SK-N-SH (cell line): ENCODE results near the gene LLGL2. TPM values are rescaled to one million over a fixed set of nuclear protein-coding genes. Genes with fewer than 3 reads are reported as not detected.

Source experiments
- CTCF ChIA-PET: fragments of 300-600, 350-600 bp; formaldehyde crosslinking; extraction: SDS; loops from one replicate; lab custom pipeline; 2021; lab: Yijun Ruan, JAX
- POLR2A ChIA-PET: fragments of 350-600 bp; sonication (Branson Sonifier 250); formaldehyde crosslinking; extraction: SDS; loops from one replicate; lab custom pipeline; 2020; ENCODE audit warnings: antibody characterized with exemption, inconsistent platforms; lab: Yijun Ruan, JAX
- DNase-seq: peaks from one replicate; pipeline ENCODE4 v3.0.0; 2012
- H2AFZ ChIP-seq: fragments of 200-600 bp; sonication (generic); 2 replicates; pipeline ENCODE4 v1.8.1; 2016; ENCODE audit warnings: antibody characterized with exemption, mild to moderate bottlenecking, low read depth
- H3F3A ChIP-seq: fragments of 200-600 bp; sonication (generic); replicated peaks from 2 replicates; pipeline ENCODE3; 2016; ENCODE audit warnings: antibody characterized with exemption, mild to moderate bottlenecking; ENCODE audit not compliant: insufficient read depth
- H3K27ac ChIP-seq, 2 experiments: fragments of 200-500 bp in 1 of 2; fragments of 200-600 bp in 1 of 2; sonication (Bioruptor generic) in 1 of 2; sonication (generic), shearing (Covaris generic) in 1 of 2; 2 replicates each; pipeline versions ENCODE4 v1.5.1 to v1.6.1; 2014 to 2016; ENCODE audit warnings: low read depth in 2 of 2, inconsistent platforms in 1 of 2, low read length in 1 of 2, mild to moderate bottlenecking in 1 of 2, mixed read lengths in 1 of 2
- H3K27me3 ChIP-seq: fragments of 200-600 bp; sonication (generic), shearing (Covaris generic); 2 replicates; pipeline ENCODE4 v1.6.1; 2016; ENCODE audit warnings: mixed run types; ENCODE audit not compliant: insufficient read depth
- H3K36me3 ChIP-seq, 2 experiments: fragments of 200-500 bp in 1 of 2; fragments of 200-600 bp in 1 of 2; sonication (Bioruptor generic) in 1 of 2; sonication (generic) in 1 of 2; replicated peaks in 1 of 2; 2 replicates each; pipeline versions ENCODE3 to v1.5.1; 2014 to 2016; ENCODE audit warnings: low read length in 1 of 2, mild to moderate bottlenecking in 1 of 2; ENCODE audit not compliant: insufficient read depth in 2 of 2, control insufficient read depth in 1 of 2
- H3K4me1 ChIP-seq, 2 experiments: fragments of 200-500 bp in 1 of 2; fragments of 200-600 bp in 1 of 2; sonication (Bioruptor generic) in 1 of 2; sonication (generic), shearing (Covaris generic) in 1 of 2; 2 replicates each; pipeline versions ENCODE4 v1.5.1 to v1.6.1; 2014 to 2016; ENCODE audit warnings: low read depth in 1 of 2, low read length in 1 of 2, mixed run types in 1 of 2; ENCODE audit not compliant: insufficient read depth in 2 of 2, control insufficient read depth in 1 of 2
- H3K4me2 ChIP-seq: fragments of 200-600 bp; sonication (generic), shearing (Covaris generic); 2 replicates; pipeline ENCODE4 v1.6.1; 2017; ENCODE audit warnings: mixed run types
- H3K4me3 ChIP-seq, 2 experiments: fragments of 200-500 bp in 1 of 2; fragments of 200-600 bp in 1 of 2; sonication (Bioruptor generic) in 1 of 2; sonication (generic), shearing (Covaris generic) in 1 of 2; 2 replicates each; pipeline versions ENCODE4 v1.5.1 to v1.8.1; 2014 to 2016; ENCODE audit warnings: low read depth in 2 of 2, inconsistent platforms in 1 of 2, low read length in 1 of 2, mild to moderate bottlenecking in 1 of 2, mixed read lengths in 1 of 2, moderate library complexity in 1 of 2
- H3K79me2 ChIP-seq: fragments of 200-600 bp; sonication (generic); 2 replicates; pipeline ENCODE4 v1.8.1; 2017; ENCODE audit warnings: mild to moderate bottlenecking; ENCODE audit not compliant: insufficient read depth
- H3K9ac ChIP-seq: fragments of 200-600 bp; sonication (generic); 2 replicates; pipeline ENCODE4 v1.6.1; 2017; ENCODE audit warnings: mixed run types
- H3K9me2 ChIP-seq: fragments of 200-600 bp; sonication (generic); 2 replicates; pipeline ENCODE4 v1.6.1; 2017; ENCODE audit warnings: mixed run types
- H3K9me3 ChIP-seq: fragments of 200-600 bp; sonication (generic); 2 replicates; pipeline ENCODE4 v1.6.1; 2017; ENCODE audit warnings: mixed run types, mild to moderate bottlenecking, moderate library complexity
- H4K20me1 ChIP-seq: fragments of 200-600 bp; sonication (generic); 2 replicates; pipeline ENCODE4 v1.6.1; 2017; ENCODE audit warnings: mild to moderate bottlenecking, mixed run types; ENCODE audit not compliant: insufficient read depth
- CHD2 ChIP-seq: fragments of 150-350 bp; IDR thresholded peaks from 2 replicates; pipeline ENCODE4 v1.6.1; 2018; ENCODE audit warnings: low read length; ENCODE audit not compliant: partially characterized antibody
- CTCF ChIP-seq: fragments of 200-600 bp; sonication (generic); IDR thresholded peaks from 2 replicates; pipeline ENCODE4 v1.6.1; 2017; ENCODE audit warnings: antibody characterized with exemption, mild to moderate bottlenecking, moderate library complexity
- ELF1 ChIP-seq: IDR thresholded peaks from 2 replicates; pipeline ENCODE4 v1.4.0; 2012
- EP300 ChIP-seq, 2 experiments: IDR thresholded peaks; 2 replicates each; pipeline versions ENCODE4 v1.4.0 to v1.6.1; 2012; ENCODE audit warnings: borderline replicate concordance in 1 of 2, low read depth in 1 of 2, low read length in 1 of 2
- FOSL2 ChIP-seq: IDR thresholded peaks from 2 replicates; pipeline ENCODE4 v1.4.0; 2012; ENCODE audit warnings: low read depth, mild to moderate bottlenecking, moderate library complexity, borderline replicate concordance
- FOXM1 ChIP-seq: IDR thresholded peaks from 2 replicates; pipeline ENCODE4 v1.4.0; 2012; ENCODE audit warnings: low read depth, mild to moderate bottlenecking
- JUND ChIP-seq: IDR thresholded peaks from 2 replicates; pipeline ENCODE4 v1.4.0; 2012
- MXI1 ChIP-seq: IDR thresholded peaks from 2 replicates; pipeline ENCODE4 v1.6.1; 2012; ENCODE audit warnings: mild to moderate bottlenecking, low read depth, low read length, improper control_type of control experiment
- NFIC ChIP-seq: IDR thresholded peaks from 2 replicates; pipeline ENCODE4 v1.4.0; 2012; ENCODE audit warnings: borderline replicate concordance
- POLR2AphosphoS5 ChIP-seq: IDR thresholded peaks from 2 replicates; pipeline ENCODE4 v1.6.1; 2012; ENCODE audit warnings: low read depth, low read length
- RAD21 ChIP-seq: IDR thresholded peaks from 2 replicates; pipeline ENCODE4 v1.6.1; 2012; ENCODE audit warnings: mild to moderate bottlenecking, low read length
- RCOR1 ChIP-seq: fragments of 150-350 bp; IDR thresholded peaks from 2 replicates; pipeline ENCODE4 v1.6.1; 2017; ENCODE audit warnings: antibody characterized with exemption, low read length
- RFX5 ChIP-seq: IDR thresholded peaks from 2 replicates; pipeline ENCODE4 v1.6.1; 2012; ENCODE audit warnings: mild to moderate bottlenecking, improper control_type of control experiment, low read length
- SMC3 ChIP-seq: IDR thresholded peaks from 2 replicates; pipeline ENCODE4 v1.6.1; 2012; ENCODE audit warnings: low read depth, low read length, improper control_type of control experiment
- TAF1 ChIP-seq: IDR thresholded peaks from 2 replicates; pipeline ENCODE4 v1.6.1; 2012; ENCODE audit warnings: low read depth, mild to moderate bottlenecking, low read length, moderate library complexity, borderline replicate concordance
- TEAD4 ChIP-seq: IDR thresholded peaks from 2 replicates; pipeline ENCODE4 v1.4.0; 2012; ENCODE audit warnings: mild to moderate bottlenecking, borderline replicate concordance; ENCODE audit not compliant: insufficient read depth
- USF2 ChIP-seq: fragments of 150-350 bp; IDR thresholded peaks from 2 replicates; pipeline ENCODE4 v1.6.1; 2017; ENCODE audit warnings: antibody characterized with exemption, low read length, low read depth, borderline replicate concordance
- YY1 ChIP-seq: IDR thresholded peaks from 2 replicates; pipeline ENCODE4 v1.4.0; 2012; ENCODE audit warnings: low read depth, mild to moderate bottlenecking
- WGBS: methylation state at CpG from one replicate; pipeline ENCODE4 v1.1.6; 2017; ENCODE audit warnings: low lambda C conversion rate; 5-methylcytosine and 5-hydroxymethylcytosine counted together
- polyA plus RNA-seq, 3 experiments: library from polyadenylated mRNA; depleted of rRNA; stranded (reverse); fragments of >200 nt; gene quantifications; 2 replicates each; pipeline ENCODE4 v1.2.3, GENCODE V29; 2012
- TF ChIP-seq, protein P1 (sequence below): IDR thresholded peaks from 2 replicates; pipeline ENCODE4 v1.4.0; 2012; ENCODE audit warnings: low read depth, borderline replicate concordance
- TF ChIP-seq, protein P2 (sequence below): IDR thresholded peaks from 2 replicates; pipeline ENCODE4 v1.6.1; 2012; ENCODE audit warnings: mild to moderate bottlenecking, low read depth, low read length, moderate library complexity

The LLGL2 gene
- polyA plus RNA-seq, 1 of the 3 experiments (the other 2 are of a cell fraction), result 6.7 TPM

DNA sequence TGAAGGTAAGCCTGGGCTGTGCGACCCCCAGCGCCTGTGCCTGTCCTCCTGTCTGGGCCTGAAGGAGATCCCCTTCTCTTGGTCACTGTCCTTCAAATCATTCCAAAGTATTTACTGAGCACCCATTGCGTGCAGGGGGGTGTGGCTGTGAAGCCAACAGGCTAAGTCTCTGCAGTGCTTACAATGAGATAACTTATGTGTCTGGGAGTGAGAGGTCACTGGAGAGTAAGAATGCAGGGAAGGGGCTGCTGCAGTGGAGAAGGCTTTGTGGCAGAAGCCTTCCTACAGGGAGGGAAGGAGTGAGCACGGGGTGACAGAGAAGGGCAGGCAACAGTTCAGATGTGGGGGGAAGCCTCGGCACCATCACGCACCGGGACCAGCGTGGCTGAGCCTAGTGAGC lies 96.6 kb downstream of the LLGL2 start:
- Histone ChIP-seq H3F3A (no peaks in the 10 kb centered on the region), H3K9me3 (no peaks in the 10 kb centered on the region), H4K20me1 (no peaks in the 10 kb centered on the region), H3K79me2 (no peaks in the 10 kb centered on the region), H3K4me2 (no peak overlapping the region), H3K36me3 (peaks cover 0 to 4% of the 10 kb centered on the region in 2 experiments), H2AFZ (no peak overlapping the region), H3K4me3 (no peak overlapping the region), H3K4me1 (peaks cover 0 to 32% of the 10 kb centered on the region in 2 experiments; a peak in 1 of 4 replicates), H3K9me2 (no peaks in the 10 kb centered on the region), H3K27me3 (no peaks in the 10 kb centered on the region), H3K9ac (no peak overlapping the region), H3K27ac (no peak overlapping the region)
- no peak for TF ChIP-seq RFX5
- TF ChIP-seq YY1, result no peak
- TF ChIP-seq ELF1, result no peak
- TF ChIP-seq SMC3, result no peak
- no peak for TF ChIP-seq NFIC
- TF ChIP-seq FOXM1, result no peak
- TF ChIP-seq, protein P1, sequence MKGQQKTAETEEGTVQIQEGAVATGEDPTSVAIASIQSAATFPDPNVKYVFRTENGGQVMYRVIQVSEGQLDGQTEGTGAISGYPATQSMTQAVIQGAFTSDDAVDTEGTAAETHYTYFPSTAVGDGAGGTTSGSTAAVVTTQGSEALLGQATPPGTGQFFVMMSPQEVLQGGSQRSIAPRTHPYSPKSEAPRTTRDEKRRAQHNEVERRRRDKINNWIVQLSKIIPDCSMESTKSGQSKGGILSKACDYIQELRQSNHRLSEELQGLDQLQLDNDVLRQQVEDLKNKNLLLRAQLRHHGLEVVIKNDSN, result no peak
- TF ChIP-seq MXI1, result no peak
- TF ChIP-seq CTCF, result no peak
- no peak for TF ChIP-seq RAD21
- TF ChIP-seq USF2, result no peak
- TF ChIP-seq FOSL2, result no peak
- TF ChIP-seq JUND, result no peak
- TF ChIP-seq TEAD4, result no peak
- DNase-seq, result no peak
- POLR2A ChIA-PET, result interaction anchor here (1.0 kb wide), 1 partner anchor 10 kb away, joined by 3 read pairs; no protein-coding TSS in a partner anchor
- CTCF ChIA-PET, result interaction anchor here (0.8 to 37.9 kb wide), 9 partner anchors 10 to 129 kb away, joined by 3 to 1370 read pairs (median 18); partner anchors contain the start of genes GALK1, SMIM5 and TSEN54
- WGBS, result 84% methylated on average over 8 of the region's 8 CpGs

DNA sequence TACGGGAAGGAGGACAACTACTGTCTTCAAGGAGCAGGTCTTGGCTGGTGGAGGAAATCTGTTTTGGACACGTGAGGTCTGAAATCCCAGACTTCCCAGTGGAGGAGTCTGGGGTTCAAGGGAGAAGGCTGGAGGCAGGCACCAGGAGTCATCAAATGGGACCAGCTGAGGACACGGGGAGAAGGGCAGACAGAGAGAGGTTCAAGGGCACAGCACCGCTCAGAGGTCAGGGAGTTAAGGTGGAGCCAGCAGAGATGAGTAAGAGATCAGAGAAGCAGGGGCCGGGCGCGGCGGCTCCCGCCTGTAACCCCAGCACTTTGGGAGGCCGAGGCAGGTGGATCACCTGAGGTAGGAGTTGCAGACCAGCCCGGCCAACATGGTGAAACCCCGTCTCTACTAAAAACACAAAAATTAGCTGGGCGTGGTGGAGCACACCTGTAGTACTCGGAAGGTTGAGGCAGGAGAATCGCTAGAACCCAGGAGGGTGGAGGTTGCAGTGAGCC lies 97.3 kb downstream of the LLGL2 start:
- Histone ChIP-seq H3K9me2 (no peaks in the 10 kb centered on the region), H3K27ac (no peak overlapping the region), H3F3A (no peaks in the 10 kb centered on the region), H3K9me3 (no peaks in the 10 kb centered on the region), H3K36me3 (peaks cover 0 to 9% of the 10 kb centered on the region in 2 experiments), H3K79me2 (no peaks in the 10 kb centered on the region), H3K9ac (no peak overlapping the region), H2AFZ (no peak overlapping the region), H3K27me3 (no peaks in the 10 kb centered on the region), H3K4me2 (no peak overlapping the region), H3K4me1 (peaks cover 0 to 33% of the 10 kb centered on the region in 2 experiments; a peak in 1 of 4 replicates), H3K4me3 (no peak overlapping the region), H4K20me1 (no peaks in the 10 kb centered on the region)
- DNase-seq, result no peak
- ChIA-PET CTCF (interaction anchor here (1.2 to 37.9 kb wide), 5 partner anchors 12 to 128 kb away, joined by 3 to 1370 read pairs (median 43); partner anchors contain the start of genes GALK1 and SMIM5), POLR2A (no interaction called here)
- 84% methylated on average over 15 of the region's 15 CpGs for WGBS
- TF ChIP-seq SMC3, result no peak
- TF ChIP-seq RCOR1, result no peak
- TF ChIP-seq CHD2, result no peak
- TF ChIP-seq, protein P2, sequence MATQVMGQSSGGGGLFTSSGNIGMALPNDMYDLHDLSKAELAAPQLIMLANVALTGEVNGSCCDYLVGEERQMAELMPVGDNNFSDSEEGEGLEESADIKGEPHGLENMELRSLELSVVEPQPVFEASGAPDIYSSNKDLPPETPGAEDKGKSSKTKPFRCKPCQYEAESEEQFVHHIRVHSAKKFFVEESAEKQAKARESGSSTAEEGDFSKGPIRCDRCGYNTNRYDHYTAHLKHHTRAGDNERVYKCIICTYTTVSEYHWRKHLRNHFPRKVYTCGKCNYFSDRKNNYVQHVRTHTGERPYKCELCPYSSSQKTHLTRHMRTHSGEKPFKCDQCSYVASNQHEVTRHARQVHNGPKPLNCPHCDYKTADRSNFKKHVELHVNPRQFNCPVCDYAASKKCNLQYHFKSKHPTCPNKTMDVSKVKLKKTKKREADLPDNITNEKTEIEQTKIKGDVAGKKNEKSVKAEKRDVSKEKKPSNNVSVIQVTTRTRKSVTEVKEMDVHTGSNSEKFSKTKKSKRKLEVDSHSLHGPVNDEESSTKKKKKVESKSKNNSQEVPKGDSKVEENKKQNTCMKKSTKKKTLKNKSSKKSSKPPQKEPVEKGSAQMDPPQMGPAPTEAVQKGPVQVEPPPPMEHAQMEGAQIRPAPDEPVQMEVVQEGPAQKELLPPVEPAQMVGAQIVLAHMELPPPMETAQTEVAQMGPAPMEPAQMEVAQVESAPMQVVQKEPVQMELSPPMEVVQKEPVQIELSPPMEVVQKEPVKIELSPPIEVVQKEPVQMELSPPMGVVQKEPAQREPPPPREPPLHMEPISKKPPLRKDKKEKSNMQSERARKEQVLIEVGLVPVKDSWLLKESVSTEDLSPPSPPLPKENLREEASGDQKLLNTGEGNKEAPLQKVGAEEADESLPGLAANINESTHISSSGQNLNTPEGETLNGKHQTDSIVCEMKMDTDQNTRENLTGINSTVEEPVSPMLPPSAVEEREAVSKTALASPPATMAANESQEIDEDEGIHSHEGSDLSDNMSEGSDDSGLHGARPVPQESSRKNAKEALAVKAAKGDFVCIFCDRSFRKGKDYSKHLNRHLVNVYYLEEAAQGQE, result no peak
- TF ChIP-seq EP300 (IDR thresholded peaks at IDR 0.05; ENCODE audit: borderline replicate concordance in 1 of 2, low read depth in 1 of 2, low read length in 1 of 2), result no peak
- TF ChIP-seq, protein P1, result no peak
- no peak for TF ChIP-seq FOXM1
- TF ChIP-seq TAF1, result no peak
- no peak for TF ChIP-seq ELF1
- no peak for TF ChIP-seq POLR2AphosphoS5
